SW 1271 (cell line): Measurements from ENCODE around the gene LASP1.

Experiments used
- DNase-seq, 2 experiments: peaks; one replicate each; lab custom pipeline; 2025; lab: John Stamatoyannopoulos, UW

LASP1 gene

DNA sequence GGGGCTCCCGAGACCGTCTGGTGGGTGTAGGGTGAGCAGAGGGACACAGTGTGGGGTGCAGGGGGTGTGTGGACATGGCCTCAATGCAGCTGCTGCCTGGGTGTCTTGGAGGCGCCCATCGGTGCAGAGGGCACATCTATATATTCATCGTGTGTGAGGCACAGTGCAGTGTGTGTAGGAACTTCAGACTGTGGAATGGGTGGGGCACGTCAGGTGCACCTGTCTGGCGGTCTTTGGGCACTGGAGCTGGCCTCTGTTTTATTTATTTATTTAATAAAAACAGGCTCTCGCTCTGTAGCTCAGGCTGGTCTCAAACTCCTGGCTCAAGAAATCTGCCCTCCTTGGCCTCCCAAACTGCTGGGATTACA, 16.8 kb downstream of the LASP1 start:
- no peak for DNase-seq

DNA sequence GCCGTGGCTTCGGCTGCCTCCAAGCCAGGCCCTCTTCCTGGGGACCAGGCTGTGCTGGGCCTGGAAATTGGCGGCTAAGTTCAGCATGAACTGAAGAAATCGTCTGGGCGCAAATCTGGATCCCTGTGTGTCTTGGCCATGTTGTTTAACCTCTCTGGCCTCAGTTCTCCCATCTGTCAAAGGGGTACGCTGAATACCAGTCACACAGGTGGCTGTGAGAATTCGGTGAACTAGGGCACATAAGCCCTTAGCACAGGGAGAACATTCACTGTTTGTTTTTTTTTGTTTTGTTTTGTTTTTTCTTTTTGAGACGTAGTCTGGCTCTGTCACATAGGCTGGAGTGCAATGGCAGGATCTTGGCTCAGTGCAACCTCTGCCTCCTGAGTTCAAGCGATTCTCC, 19.0 kb downstream of the LASP1 start:
- no peak for DNase-seq

DNA sequence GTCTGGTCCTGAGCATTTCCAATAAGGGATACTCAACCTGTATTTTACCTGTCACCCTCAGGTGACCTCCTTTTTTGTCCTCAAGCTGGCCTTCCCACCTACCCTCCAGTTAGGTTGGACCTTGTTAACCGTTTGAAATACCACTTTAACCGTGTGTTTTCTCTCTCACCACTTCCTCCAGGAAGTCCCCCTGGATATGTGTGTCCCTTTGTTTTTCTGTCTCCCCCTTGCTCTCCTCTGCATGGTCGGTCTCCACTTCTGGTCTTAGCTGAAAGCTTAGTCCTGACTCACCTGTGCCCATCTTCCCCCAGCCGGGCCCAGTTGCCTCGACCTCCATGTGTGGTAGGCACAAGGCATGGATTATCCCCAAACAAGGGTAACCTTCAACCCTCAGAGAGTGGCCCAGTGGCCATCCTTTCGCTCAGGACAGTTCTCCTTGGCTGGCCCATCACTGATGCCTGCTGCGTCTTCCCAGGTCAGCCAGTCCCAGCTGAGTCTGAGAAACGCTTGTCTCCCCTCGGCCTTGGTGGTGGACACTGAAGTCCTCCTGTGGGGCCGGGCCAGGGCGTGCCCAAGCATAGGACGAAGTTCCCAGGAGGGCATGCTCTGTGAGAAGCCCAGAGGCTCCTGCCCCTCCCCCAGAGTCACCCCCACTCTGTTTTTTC, 20.0 kb downstream of the LASP1 start:
- DNase-seq = no peak

DNA sequence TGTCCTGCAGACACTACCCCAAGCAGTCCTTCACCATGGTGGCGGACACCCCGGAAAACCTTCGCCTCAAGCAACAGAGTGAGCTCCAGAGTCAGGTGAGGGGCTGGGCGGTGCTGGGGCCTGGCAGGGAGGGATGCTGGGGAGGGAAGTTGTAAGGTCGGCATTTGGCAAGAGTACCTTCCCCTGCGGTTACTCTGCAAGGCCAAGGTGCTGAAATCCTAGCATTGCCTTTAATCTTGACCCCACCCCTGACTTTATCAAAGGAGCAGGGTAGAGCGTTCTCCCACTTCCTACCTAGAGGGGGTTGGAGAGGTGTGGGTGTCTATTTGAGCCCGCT, 20.5 kb downstream of the LASP1 start:
- DNase-seq = no peak

DNA sequence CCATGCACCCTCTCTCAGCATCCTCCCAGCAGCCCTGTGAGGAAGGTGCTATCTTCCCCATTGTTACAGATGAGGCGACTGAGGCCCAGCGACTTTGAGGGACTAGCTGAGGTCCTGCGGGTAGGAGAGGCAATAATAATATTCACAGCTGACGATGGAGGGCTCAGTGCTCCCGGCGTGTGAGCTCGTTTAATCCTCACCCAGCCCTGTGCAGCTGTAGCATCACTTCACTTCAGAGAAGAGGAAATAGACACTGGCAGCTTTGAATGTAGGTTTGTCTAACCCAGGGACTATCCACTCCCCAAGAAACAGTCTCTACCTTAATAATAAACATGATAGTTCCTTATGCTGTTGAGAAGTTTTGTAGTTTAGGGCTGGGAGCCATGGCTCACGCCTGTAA, 21.6 kb downstream of the LASP1 start:
- no peak for DNase-seq

DNA sequence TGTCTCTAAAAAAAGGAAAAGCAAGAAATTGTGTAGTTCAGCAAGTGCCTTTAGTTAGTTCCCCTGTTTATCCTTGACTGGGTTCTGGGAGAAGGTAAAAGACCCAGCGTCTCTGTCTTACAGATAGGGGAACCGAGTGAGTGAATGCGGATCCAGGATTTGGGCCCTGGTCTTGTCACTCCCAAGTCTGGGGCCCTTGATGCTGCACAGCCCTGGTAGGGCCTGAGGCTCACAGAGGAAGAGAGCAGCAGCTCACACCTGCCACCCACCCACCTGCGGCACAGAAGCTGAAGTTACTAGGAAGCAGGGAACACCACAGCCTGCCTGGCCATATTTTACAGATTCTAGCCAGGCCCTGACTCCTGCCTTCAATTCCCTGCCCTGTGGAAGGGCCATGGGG, 22.2 kb downstream of the LASP1 start:
- no peak for DNase-seq

DNA sequence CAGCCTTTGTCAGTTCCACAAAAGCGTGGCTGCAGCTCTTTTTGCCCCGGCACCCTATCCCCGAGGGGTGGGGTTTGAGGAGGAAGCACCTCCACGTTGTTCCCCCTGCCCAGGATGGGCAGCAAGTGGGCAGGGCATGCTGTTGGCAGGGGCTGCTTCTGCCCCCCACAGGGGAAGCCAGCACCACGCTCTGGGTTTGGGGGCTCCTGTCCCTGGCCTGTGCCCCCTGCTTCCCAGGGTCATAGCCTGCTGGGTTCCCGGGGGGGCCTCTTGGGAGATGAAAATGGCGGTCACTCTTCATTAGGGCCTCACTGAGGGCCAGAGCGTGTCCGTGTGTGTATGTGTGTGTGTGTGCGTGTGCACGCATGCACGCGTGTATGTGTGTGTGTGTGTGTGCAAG, 22.8 kb downstream of the LASP1 start:
- no peak for DNase-seq

DNA sequence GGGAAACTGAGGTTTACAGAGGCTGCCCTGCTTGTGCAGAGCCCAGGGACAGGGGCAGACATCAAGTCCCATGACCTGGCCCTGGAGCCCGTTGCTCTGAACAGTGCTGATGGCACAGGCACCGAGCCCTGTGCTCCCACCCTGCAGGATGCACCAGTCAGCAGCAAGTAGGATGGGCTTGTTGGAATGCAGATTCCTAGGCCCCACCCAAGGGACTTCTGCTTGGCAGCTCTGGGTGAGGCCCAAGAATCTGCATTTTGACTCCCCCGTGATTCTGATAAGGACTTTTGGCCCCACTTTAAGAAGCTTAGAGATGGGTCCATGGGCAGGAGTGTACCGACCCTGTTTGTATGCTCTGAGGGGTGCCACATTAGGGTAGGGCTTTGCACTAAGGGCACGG, 23.3 kb downstream of the LASP1 start:
- DNase-seq = no peak

DNA sequence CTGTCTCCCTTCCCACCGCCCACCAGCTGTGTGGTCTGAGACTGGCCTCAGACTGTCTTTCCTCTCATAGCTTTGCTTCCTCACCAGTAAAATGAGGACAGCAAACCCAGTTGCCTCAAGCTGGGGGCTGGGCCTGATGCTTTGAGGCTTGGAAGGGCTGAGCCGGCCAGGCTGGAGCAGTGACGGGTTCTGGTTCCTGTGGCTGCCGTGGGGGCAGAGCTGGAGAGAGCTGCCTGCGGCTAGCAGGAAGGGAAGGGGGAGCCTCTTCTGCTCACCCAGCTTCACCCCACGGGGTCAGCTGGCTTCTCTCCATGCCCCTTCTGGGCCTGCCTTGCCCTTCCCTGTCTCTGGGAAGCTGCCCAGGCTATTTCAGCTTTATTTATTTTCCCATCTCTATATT, 23.7 kb downstream of the LASP1 start:
- no peak for DNase-seq

DNA sequence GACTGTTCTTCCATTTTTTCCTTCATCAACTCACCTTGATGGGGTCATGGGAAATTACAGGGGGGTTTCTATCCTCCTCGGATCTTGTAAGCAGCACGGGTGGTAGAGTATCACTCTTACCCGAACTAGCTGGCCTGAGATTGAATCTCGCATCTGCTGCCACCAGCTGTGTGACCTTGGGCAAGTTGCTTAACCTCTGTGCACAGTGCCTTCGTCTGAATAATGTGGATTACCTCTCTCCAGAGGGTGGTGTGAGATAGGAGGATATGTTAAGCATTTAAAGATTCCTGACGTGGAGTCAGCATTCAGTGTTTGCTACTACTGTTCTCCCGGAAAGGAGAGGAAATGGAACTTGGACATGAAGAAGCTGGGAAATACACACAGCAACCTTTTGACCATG, 24.4 kb downstream of the LASP1 start:
- no peak for DNase-seq

DNA sequence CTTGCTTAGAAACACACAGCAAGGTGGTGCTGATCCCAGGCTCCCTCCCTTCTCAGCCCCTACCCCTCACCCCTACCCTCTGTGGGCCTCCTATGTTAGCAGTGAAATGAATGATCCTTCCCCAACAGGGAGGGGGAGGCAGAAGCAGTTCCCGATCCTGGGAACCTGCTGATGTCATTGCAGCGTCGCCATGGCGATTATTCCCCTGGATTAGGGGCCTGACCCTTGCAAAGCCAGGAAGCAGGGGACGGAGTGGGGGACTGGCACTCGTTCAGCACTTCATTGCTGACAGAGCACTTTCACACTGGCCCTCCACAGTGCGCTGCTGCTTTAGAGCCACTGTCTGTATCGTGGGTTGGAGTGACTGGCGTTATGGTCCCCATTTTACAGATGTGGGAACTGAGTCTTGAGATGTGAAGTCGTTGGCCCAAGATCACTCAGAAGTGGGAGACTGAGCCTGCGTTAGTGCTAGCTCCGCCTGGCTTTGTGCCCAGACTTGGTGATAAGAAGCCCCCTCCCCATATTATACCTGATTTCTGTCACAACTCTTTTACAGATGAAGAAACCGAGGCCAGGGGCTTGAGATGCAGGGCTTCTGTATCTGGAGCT, 26.6 kb downstream of the LASP1 start:
- DNase-seq = no peak

DNA sequence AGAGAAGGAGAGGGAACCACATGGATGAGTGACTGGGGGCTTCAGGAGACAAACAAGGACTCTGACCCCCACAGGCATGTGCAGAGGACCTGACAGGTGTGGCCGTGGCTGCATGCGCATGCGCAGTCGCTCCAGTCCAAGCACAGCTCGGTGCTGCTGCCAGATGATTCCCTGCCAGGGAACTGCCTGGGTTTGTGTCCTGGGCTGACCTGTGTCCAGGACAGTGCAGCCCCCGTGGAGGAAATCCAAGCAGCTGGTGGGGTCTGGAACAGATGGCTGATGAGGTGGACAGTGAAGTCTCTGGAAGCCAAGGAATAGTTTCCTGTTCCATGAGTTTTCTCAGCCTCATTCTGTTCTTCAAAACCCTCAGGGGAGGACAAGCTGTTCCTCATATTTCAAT, 27.3 kb downstream of the LASP1 start:
- DNase-seq = no peak

DNA sequence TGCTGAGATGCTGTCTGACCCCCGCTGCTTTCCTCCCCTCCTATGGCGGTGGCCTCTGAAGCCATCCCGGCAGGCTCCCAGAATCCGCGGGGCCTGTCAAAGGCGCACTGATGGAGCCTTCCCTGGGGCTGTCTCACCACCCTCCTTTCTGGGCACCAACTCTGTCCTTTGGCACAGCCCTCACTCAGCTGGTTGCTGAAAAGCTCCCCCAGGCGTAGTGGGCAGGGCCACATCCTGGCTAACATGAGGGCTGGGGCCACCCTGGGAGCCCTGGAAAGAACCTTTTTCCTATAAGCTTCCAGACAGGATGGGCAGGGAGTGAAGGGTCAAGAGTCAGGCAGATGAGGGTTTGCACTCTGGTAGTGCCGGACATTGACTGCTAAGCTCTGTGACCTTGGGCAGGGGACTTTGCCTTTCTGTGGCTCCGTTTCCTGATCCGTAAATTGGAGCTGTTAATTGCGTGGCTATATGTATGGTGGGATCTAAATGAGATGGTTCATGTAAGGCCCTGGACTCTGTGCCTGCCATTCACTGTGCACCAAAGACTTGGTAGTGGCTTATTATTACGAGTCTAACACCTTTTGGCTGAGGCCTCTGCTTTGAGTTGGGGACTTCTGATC, 27.9 kb downstream of the LASP1 start:
- DNase-seq = no peak

DNA sequence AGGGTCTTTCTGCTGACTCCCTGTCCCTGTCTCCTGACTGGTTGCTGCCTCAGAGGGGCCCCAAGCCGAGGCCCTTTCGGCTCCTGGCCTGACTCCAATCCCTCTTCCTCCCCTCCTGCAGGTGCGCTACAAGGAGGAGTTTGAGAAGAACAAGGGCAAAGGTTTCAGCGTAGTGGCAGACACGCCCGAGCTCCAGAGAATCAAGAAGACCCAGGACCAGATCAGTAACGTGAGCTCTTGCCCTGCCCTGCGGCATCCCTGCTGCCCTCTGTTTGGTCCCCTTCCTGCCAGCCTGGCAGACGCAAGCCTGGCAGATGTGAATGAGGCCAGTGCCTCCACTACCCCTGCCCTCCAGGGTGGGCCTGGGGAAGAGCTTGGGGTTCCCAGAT, 28.4 kb downstream of the LASP1 start:
- no peak for DNase-seq

DNA sequence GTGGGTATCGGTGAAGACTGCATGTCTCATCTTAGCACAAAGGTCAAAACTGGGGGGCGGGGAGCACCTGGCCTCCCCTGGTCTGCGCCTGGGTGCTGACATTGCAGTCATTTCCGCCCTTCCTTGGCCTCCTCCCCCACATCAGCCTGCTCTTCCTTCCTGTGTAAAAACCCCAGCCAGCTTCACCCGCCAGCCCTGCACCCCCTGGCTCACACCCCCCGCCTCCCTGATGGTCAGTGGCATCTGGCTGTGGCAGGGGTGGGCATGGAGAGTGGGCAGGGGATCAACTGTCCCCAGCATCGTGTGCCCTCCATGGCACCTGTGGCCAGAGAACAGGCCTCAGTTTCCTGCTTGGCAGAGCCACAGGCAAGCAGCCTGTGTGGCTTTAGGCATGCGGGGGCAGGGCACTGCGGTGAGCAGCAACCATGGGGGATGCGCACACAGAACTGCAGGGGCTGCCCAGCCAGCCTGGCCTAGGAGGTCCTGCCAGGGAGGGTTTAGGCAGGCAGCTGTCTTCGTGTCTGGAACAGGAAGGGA, 29.0 kb downstream of the LASP1 start:
- no peak for DNase-seq

DNA sequence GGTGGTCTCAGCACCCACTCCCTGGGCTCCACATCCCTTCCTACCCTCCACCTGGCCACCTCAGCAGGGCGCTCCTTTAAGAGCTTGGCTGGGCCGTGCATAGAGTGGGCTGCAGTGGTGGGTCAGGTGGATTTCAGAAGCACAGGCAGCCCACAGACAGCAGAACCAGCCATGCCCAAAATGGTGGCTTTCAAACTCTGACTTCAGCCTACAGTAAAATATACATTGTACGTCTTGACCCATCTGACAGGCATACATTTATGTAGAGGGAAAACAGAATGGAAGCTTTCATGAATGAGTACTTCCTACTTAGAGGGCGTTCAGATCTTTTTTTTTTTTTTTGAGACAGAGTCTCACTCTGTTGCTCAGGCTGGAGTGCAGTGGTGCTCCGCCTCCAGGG, 29.6 kb downstream of the LASP1 start:
- DNase-seq = no peak

DNA sequence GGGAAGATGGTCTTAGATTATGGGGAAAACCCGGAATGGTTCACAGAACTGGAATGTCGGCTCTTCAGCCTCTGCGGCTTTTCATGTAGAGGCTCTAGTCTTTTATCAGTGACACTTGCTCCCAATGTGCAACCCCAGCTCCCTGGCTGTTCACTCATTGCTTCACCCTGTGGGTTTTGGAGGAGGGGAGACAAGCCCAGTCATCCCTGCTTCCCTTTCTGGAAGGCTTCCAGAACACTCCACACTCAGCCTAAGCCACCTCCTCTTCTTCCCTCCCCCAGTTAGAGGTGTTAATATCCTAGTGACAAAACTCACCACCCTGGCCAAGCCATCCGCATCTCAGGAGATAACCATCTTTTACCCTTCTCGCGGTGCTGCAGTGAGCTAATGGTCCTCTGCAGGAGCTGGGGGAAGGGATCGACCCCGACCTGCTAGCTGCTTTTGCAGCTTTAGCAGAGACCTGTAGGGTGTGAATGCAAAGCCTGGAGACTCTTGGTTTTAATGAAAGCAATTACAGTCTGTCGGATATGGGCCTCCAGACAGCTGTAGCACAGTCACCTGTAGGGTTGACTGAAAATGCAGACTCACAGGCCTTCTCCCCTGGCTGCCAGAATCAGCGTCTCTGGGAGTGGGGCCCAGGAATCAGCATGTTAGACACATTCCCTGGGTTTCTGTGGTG, 31.3 kb downstream of the LASP1 start:
- DNase-seq = peak; percentile 63 to 72

DNA sequence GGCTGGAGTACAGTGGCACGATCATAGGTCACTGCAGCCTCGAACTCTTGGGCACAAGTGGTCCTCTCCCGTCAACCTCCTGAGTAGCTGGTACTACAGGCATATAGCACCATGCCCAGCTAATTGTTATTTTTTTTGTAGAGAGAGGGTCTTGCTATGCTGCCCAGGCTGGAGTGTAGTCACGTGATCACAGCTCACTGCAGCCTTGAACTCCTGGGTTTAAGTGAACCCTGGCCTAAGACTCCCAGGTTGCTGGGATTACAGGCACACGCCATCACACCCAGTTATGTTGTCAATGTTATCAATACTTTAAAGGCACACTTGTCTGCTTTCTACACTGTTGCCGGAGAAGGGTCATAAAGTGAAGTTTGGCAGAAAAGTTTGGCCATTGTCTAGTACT, 33.5 kb downstream of the LASP1 start:
- no peak for DNase-seq

DNA sequence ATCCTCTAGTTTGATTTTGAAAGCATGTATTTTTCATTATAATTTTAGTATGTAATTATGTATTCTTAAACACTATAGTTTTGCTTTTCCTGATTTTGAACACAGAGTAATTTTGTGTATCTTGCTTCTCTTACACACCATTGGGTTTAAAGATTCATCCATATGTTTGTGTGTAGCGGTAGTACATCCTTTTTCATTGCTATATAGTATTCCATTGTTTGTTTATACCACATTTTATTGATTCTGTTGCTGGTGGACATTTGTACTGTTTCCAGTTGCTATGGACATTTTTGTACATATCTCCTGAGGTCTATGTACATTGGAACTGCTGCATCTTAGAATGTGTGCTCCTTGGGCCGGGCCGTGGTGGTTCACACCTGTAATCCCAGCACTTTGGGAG, 35.0 kb downstream of the LASP1 start:
- DNase-seq = no peak

DNA sequence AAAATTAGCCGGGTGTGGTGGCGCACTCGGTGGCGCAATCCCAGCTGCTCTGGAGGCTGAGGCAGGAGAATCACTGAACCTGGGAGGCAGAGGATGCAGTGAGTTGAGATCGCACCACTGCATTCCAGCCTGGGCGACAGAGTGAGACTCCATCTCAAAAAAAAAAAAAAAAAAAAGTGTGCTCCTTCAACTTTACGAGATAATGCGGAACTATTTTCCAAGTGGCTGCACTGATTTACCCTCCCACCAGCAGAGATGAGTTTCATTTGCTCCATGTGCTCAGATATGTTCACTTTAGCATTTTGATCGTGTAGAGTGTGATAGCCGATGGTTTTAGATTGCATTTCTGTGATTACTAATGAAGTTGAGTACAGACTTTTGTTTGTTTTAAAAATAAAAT, 35.5 kb downstream of the LASP1 start:
- DNase-seq = no peak

DNA sequence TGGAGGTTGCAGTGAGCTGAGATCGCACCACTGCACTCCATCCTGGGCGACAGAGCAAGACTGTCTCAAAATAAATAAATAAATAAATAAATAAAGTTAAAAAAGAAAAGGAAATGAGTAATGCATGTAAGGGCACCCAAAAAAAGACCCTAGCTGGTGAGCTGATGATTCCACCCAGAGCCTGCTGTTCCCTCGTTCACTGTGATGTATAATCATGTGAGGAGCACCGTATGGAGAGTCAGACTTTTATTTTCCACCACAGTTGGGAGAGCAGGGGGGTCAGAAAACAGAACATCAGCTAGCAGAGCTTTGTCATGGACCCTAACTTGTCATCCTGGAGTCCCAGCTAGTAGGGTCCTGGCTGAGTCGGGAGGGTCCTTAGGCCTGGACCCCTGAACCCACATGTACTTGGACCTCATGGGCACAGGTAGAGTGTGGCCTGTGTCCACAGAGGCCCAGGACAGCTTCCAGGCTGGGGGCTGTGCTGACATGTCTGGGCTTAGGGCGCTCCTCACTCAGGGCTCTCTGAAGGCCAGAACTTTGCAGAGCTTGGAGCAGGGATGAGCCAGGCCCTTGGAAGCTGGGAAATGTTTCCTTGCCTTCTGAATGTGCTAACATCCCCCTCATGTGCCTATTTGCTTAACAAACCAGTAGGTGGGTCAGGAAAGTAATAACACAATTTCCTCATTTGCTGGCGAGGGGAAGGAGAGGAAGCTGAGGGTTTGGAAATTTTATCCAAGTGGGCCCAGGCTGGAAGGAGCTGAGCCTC, 36.8 kb downstream of the LASP1 start:
- DNase-seq = no peak

DNA sequence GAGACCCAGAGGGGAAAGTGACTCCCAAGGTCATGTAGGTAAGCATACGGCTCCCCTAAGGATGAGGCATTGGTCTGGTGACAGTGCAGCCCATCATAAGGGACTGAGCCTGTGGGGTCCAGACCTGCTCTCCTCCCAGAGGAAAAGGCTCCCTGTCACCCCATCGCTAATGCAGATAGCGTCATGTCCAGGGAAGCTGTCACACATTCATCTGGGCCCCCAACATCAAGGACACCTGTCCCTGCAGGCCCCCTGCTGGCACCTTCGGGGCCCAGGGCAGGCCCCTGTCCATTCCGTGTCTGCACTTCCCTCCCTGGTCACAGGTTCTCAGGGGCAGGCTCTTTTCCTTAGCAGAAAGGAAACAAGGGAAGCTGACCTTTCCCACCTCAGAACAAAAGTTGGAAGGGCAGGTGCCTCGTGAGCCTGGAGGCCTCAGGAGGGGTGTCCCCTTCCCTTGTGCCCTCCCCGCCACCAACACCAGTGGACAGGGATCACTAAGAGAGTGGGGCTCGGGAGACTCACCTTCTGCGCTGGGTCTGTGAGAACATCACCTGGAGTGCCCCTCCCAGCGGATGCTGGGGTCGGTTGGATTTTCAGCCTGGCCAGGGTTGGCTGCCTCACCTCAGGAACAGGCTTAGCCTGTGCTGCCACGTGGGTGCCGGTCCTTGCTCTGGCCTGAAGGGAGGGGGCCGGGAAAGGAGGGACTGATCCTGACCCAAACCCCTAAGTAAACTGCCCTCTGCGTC, 38.2 kb downstream of the LASP1 start:
- DNase-seq = no peak
